Endothelial cell of umbilical vein (primary cell): ENCODE results near the gene KHK. TPM values are rescaled to one million over a fixed set of nuclear protein-coding genes. Genes with fewer than 3 reads are reported as not detected.

ENCODE experiments used
- BruUV-seq: library from RNA; stranded (reverse); fragments of 400-500 nt; replicated peaks from 2 replicates; lab custom pipeline; 2021; lab: Mats Ljungman, UMichigan
- CTCF ChIA-PET: fragments of 300-600, 350-600 bp; sonication (Branson Sonifier 250); formaldehyde crosslinking; loops from one replicate; lab custom pipeline; 2021; ENCODE audit warnings: antibody characterized with exemption, inconsistent platforms; lab: Charles Lee
- POLR2A ChIA-PET: fragments of 300-600, 350-600 bp; sonication (Branson Sonifier 250); formaldehyde crosslinking; loops from one replicate; lab custom pipeline; 2021; ENCODE audit warnings: antibody characterized with exemption, inconsistent platforms; lab: Charles Lee
- DNase-seq: peaks from one replicate; pipeline ENCODE4 v3.0.0-alpha.2; 2011; ENCODE audit warnings: low read depth, low spot score
- FAIRE-seq: peaks from 2 replicates; lab custom pipeline; 2011; peaks lifted over from hg19 to GRCh38; lab: Jason Lieb, UNC
- H2AFZ ChIP-seq: 2 replicates; pipeline ENCODE4 v1.6.0; 2012; ENCODE audit warnings: low read depth, low read length, control low read depth, inconsistent platforms
- H3K27ac ChIP-seq: 2 replicates; pipeline ENCODE4 v1.5.1; 2011; ENCODE audit warnings: low read depth, mild to moderate bottlenecking, control low read depth, low read length, moderate library complexity; ENCODE audit not compliant: insufficient read depth
- H3K27me3 ChIP-seq, 2 experiments: 2 replicates each; pipeline versions ENCODE4 v1.6.0 to v1.6.1; 2011; ENCODE audit warnings: low read length in 2 of 2, mixed read lengths in 1 of 2; ENCODE audit not compliant: control insufficient read depth in 2 of 2, insufficient read depth in 2 of 2
- H3K36me3 ChIP-seq, 2 experiments: 2 replicates in 1 of 2; 3 replicates in 1 of 2; pipeline ENCODE4 v1.5.1; 2011; ENCODE audit warnings: low read length in 2 of 2, mild to moderate bottlenecking in 1 of 2, moderate library complexity in 1 of 2; ENCODE audit not compliant: control insufficient read depth in 2 of 2, insufficient read depth in 2 of 2; ENCODE audit errors: extremely low read depth in 1 of 2
- H3K4me1 ChIP-seq: 3 replicates; pipeline ENCODE4 v1.5.1; 2011; ENCODE audit warnings: mild to moderate bottlenecking, low read length; ENCODE audit not compliant: control insufficient read depth, insufficient read depth; ENCODE audit errors: extremely low read depth
- H3K4me2 ChIP-seq: 2 replicates; pipeline ENCODE4 v1.6.1; 2011; ENCODE audit warnings: low read length, control low read depth, mixed read lengths; ENCODE audit not compliant: insufficient read depth
- H3K4me3 ChIP-seq, 3 experiments: fragments of 200-600 bp in 1 of 3; sonication (generic), shearing (Covaris generic) in 1 of 3; replicated peaks in 1 of 3; 2 replicates each; pipeline ENCODE4 v1.5.1; 2011 to 2016; ENCODE audit warnings: control low read depth in 3 of 3, low read length in 3 of 3, mild to moderate bottlenecking in 2 of 3, inconsistent platforms in 1 of 3, low read depth in 1 of 3, moderate library complexity in 1 of 3; ENCODE audit not compliant: insufficient read depth in 1 of 3
- H3K79me2 ChIP-seq: 2 replicates; pipeline ENCODE4 v1.6.0; 2012; ENCODE audit warnings: low read length, inconsistent platforms; ENCODE audit not compliant: control insufficient read depth, insufficient read depth
- H3K9ac ChIP-seq: replicated peaks from 2 replicates; pipeline ENCODE3; 2011; ENCODE audit warnings: low read length, control low read depth; ENCODE audit not compliant: insufficient read depth; ENCODE audit errors: extremely low read depth
- H3K9me1 ChIP-seq: replicated peaks from 3 replicates; pipeline ENCODE4 v1.6.0; 2011; ENCODE audit warnings: mild to moderate bottlenecking, low read length; ENCODE audit not compliant: control insufficient read depth, insufficient read depth; ENCODE audit errors: extremely low read depth
- H3K9me3 ChIP-seq: replicated peaks from 2 replicates; pipeline ENCODE4 v1.5.1; 2012; ENCODE audit warnings: low read length, inconsistent platforms; ENCODE audit not compliant: control insufficient read depth, insufficient read depth
- H4K20me1 ChIP-seq: replicated peaks from 2 replicates; pipeline ENCODE3; 2011; ENCODE audit warnings: mild to moderate bottlenecking, low read length; ENCODE audit not compliant: control insufficient read depth, insufficient read depth; ENCODE audit errors: extremely low read depth
- CTCF ChIP-seq, 2 donors: IDR thresholded peaks; 1 replicate in 1 of 2; 2 replicates in 1 of 2; pipeline ENCODE4 v1.5.1; 2011; ENCODE audit warnings: low read length in 2 of 2, mild to moderate bottlenecking in 2 of 2, moderate library complexity in 2 of 2, control low read depth in 1 of 2, inconsistent platforms in 1 of 2, low read depth in 1 of 2; ENCODE audit not compliant: insufficient read depth in 1 of 2; ENCODE audit errors: extremely low read depth in 1 of 2
- EZH2 ChIP-seq: IDR thresholded peaks from 2 replicates; pipeline ENCODE4 v1.6.1; 2012; ENCODE audit warnings: borderline replicate concordance, low read depth, mild to moderate bottlenecking, moderate library complexity, low read length, inconsistent platforms; ENCODE audit not compliant: severe bottlenecking
- FOS ChIP-seq: IDR thresholded peaks from 2 replicates; pipeline ENCODE4 v1.6.1; 2011; ENCODE audit warnings: mild to moderate bottlenecking, low read length, moderate library complexity, borderline replicate concordance; ENCODE audit not compliant: insufficient read depth
- GATA2 ChIP-seq: IDR thresholded peaks from 2 replicates; pipeline ENCODE4 v1.7.0; 2011; ENCODE audit warnings: low read depth, mild to moderate bottlenecking, moderate library complexity, mixed read lengths, low read length; ENCODE audit not compliant: insufficient read length, insufficient read depth
- JUN ChIP-seq: IDR thresholded peaks from 2 replicates; pipeline ENCODE4 v1.6.1; 2011; ENCODE audit warnings: borderline replicate concordance, low read depth; ENCODE audit not compliant: insufficient read length, insufficient read depth
- MYC ChIP-seq: IDR thresholded peaks from one replicate; pipeline ENCODE4 v1.6.1; 2011; ENCODE audit warnings: mild to moderate bottlenecking, low read depth, low read length
- POLR2A ChIP-seq: IDR thresholded peaks from 2 replicates; pipeline ENCODE4 v1.6.1; 2012; ENCODE audit warnings: low read depth, mild to moderate bottlenecking, control low read depth, low read length
- POLR2AphosphoS5 ChIP-seq: IDR thresholded peaks from 2 replicates; pipeline ENCODE4 v1.6.1; 2012; ENCODE audit warnings: low read depth, mild to moderate bottlenecking, control low read depth, low read length, moderate library complexity; ENCODE audit not compliant: insufficient read depth
- dilution Hi-C: fragments of 300-500 bp; cut with MboI; formaldehyde crosslinking; loops from one replicate; pipeline ENCODE4 v1.15.0; 2019; ENCODE audit warnings: low sequenced_read_pairs; ENCODE audit not compliant: extremely low pct_ligation_motif_present
- intact Hi-C: fragments of 100-400 bp; cut with micrococcal nuclease; formaldehyde crosslinking; loops from one replicate; pipeline ENCODE4 v1.10.0; 2022
- polyA plus RNA-seq, 4 experiments: library from polyadenylated mRNA; depleted of rRNA in 3 of 4; stranded (reverse) in 3 of 4; unstranded in 1 of 4; fragments of >200 nt; gene quantifications; 2 replicates each; pipeline versions ENCODE4 v1.2.1 to v1.2.3, GENCODE V29; 2011 to 2012; ENCODE audit warnings: missing spikeins in 1 of 4
- total RNA-seq: library from RNA; stranded (reverse); gene quantifications from 2 replicates; pipeline ENCODE4 v1.2.3, GENCODE V29; 2021
- TF ChIP-seq, protein P1 (sequence below): IDR thresholded peaks from 2 replicates; pipeline ENCODE4 v1.6.1; 2011; ENCODE audit not compliant: insufficient read depth, insufficient read length

The KHK gene
- total and polyA plus RNA-seq, 2 donors (not counting 3 experiments of a cell fraction or from before 2014, with no cell fraction given), result 2.9 to 4.4 TPM

- no peak for FAIRE-seq
- POLR2A ChIA-PET, result interaction anchor here (0.6 kb wide), 1 partner anchor 17 kb away, joined by 4 read pairs; no protein-coding TSS in a partner anchor
- no peak overlapping the region for H3K9ac ChIP-seq
- H3K9me3 ChIP-seq, result no peaks in the 10 kb centered on the region
- BruUV-seq, result no TSS peak
- H3K27me3 ChIP-seq, result no peaks in the 10 kb centered on the region
- dilution Hi-C loops (no loop called here), intact Hi-C loops (no loop called here)
- H4K20me1 ChIP-seq, result no peaks in the 10 kb centered on the region
- no peak for DNase-seq
- no peak for TF ChIP-seq GATA2
- TF ChIP-seq, protein P1, sequence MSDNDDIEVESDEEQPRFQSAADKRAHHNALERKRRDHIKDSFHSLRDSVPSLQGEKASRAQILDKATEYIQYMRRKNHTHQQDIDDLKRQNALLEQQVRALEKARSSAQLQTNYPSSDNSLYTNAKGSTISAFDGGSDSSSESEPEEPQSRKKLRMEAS, result no peak
- TF ChIP-seq CTCF (IDR thresholded peaks at IDR 0.05; ENCODE audit: extremely low read depth in 1 of 2, insufficient read depth in 1 of 2, low read depth in 1 of 2, low read length in 2 of 2), result no peak
- TF ChIP-seq POLR2AphosphoS5, result no peak
- no peak for TF ChIP-seq FOS
- no peak for TF ChIP-seq MYC
- no peak for TF ChIP-seq EZH2
- TF ChIP-seq POLR2A, result no peak
- TF ChIP-seq JUN, result no peak
- H3K36me3 ChIP-seq, result no peaks in the 10 kb centered on the region
- no peaks in the 10 kb centered on the region for H3K79me2 ChIP-seq
- H3K9me1 ChIP-seq, result no peaks in the 10 kb centered on the region
- CTCF ChIA-PET, result interaction anchor here (0.7 to 2.0 kb wide), 10 partner anchors 8 to 276 kb away, joined by 3 to 20 read pairs (median 6); partner anchors contain the start of genes AGBL5, GTF3C2 and OST4
- no peak overlapping the region for H3K27ac ChIP-seq
- peak overlapping the region; percentile 16 for H2AFZ ChIP-seq
- H3K4me2 ChIP-seq, result no peak overlapping the region
- no peak overlapping the region for H3K4me3 ChIP-seq
- H3K4me1 ChIP-seq, result peaks cover 8% of the 10 kb centered on the region
Observed at GRCh38 chr2:27080603-27080936, 6.0 kb upstream of the KHK start.
